ENCODE results near the gene TMEM260.

TMEM260 gene

GRCh38 chr14:56657604-56658003 is 78.0 kb downstream of the TMEM260 start:
- no peaks in the 10 kb centered on the region for H3K36me3 Mint-ChIP-seq (ENCODE audit: low read depth)
- peaks cover 11% of the 10 kb centered on the region for H3K4me1 Mint-ChIP-seq
- no peak overlapping the region for H3K27ac Mint-ChIP-seq
- H3K4me3 Mint-ChIP-seq = no peak overlapping the region
- TF ChIP-seq CTCF (IDR thresholded peaks at IDR 0.05; ENCODE audit: unreplicated experiment in 3 of 3) = no peak
- peaks cover 9% of the 10 kb centered on the region for H3K27me3 Mint-ChIP-seq (ENCODE audit: low read depth)
- H3K9me3 Mint-ChIP-seq = no peaks in the 10 kb centered on the region

- Mint-ChIP-seq H3K4me1 (peaks cover 11% of the 10 kb centered on the region), H3K4me3 (no peak overlapping the region), H3K27me3 (ENCODE audit: low read depth) (peaks cover 12% of the 10 kb centered on the region), H3K9me3 (no peaks in the 10 kb centered on the region), H3K27ac (no peak overlapping the region), H3K36me3 (ENCODE audit: low read depth) (no peaks in the 10 kb centered on the region)
- TF ChIP-seq CTCF (IDR thresholded peaks at IDR 0.05; ENCODE audit: unreplicated experiment in 3 of 3) = no peak
Measured at GRCh38 chr14:56659378-56659777, 79.8 kb downstream of the TMEM260 start.

DNA sequence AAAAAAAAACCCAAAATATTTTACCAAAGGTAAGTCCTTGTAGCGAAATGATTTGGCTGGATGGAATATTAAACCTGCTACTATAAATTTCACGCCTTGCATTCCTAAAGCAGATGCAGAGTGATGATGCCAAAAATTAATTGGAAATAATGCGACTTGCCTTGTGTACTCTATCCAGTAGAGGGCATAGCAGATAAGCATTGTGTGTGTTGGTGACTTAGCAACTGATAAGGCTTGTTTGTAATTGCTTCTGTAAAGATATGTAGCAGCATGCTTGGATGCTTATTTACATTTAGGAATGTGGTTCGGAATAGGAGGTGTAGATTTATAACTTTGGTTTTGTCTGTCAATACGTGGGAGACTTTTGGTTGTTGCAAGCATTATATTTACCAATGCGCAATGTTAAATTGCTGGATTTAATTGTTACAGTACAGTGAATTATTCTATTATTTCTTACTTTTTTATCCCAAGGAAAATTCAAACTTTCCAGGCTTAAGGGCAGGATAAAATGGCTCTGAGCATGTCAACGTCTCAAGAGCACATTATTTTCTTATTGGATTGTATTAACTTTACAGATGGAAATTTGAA is 80.5 kb downstream of the TMEM260 start:
- H3K4me3 Mint-ChIP-seq = no peak overlapping the region
- H3K9me3 Mint-ChIP-seq = peaks cover 1% of the 10 kb centered on the region
- no peak overlapping the region for H3K27ac Mint-ChIP-seq
- H3K4me1 Mint-ChIP-seq = peaks cover 11% of the 10 kb centered on the region
- peak; percentile 69 to 73 (median 73) for TF ChIP-seq CTCF (IDR thresholded peaks at IDR 0.05; ENCODE audit: unreplicated experiment in 3 of 3)
- H3K36me3 Mint-ChIP-seq (ENCODE audit: low read depth) = no peaks in the 10 kb centered on the region
- H3K27me3 Mint-ChIP-seq (ENCODE audit: low read depth) = peaks cover 14% of the 10 kb centered on the region

GRCh38 chr14:56660677-56661389 is 81.2 kb downstream of the TMEM260 start:
- Mint-ChIP-seq H3K27ac (no peak overlapping the region), H3K36me3 (ENCODE audit: low read depth) (no peaks in the 10 kb centered on the region), H3K27me3 (ENCODE audit: low read depth) (peaks cover 19% of the 10 kb centered on the region), H3K9me3 (peaks cover 2% of the 10 kb centered on the region), H3K4me3 (no peak overlapping the region), H3K4me1 (peaks cover 11% of the 10 kb centered on the region)
- TF ChIP-seq CTCF (IDR thresholded peaks at IDR 0.05; ENCODE audit: unreplicated experiment in 3 of 3) = no peak

DNA sequence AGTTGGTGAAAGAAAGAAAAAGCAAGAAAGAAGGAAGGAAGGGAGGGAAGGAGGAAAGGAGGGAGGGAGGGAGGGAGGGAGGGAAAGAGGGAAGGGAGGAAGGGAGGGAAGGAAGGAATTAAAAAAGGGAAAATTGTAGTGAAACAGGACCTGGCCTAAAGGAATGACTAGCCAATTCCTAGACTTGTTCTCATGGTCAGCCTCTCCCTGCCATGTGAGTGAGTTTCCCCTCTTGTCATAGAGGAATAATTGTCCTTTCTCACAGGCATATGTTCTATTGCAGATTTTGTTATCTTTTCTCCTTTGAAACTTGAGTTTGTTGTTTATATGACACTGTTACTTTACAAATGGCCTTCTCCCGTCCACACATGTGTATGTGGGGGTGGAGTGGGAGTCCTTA is 81.9 kb downstream of the TMEM260 start:
- Mint-ChIP-seq H3K27me3 (ENCODE audit: low read depth) (peaks cover 17% of the 10 kb centered on the region), H3K4me3 (no peak overlapping the region), H3K36me3 (ENCODE audit: low read depth) (no peaks in the 10 kb centered on the region), H3K9me3 (peaks cover 5% of the 10 kb centered on the region), H3K4me1 (peaks cover 11% of the 10 kb centered on the region), H3K27ac (no peak overlapping the region)
- TF ChIP-seq CTCF (IDR thresholded peaks at IDR 0.05; ENCODE audit: unreplicated experiment in 3 of 3) = no peak
